ENCODE data around the gene MCTP2.

MCTP2 gene

GRCh38 chr15:94293411-94294402 lies 62.3 kb downstream of the MCTP2 start:
- no peaks in the 10 kb centered on the region for H3K27me3 ChIP-seq (ENCODE audit: control insufficient read depth in 5 of 5, insufficient read depth in 4 of 5, low read length in 5 of 5)
- H3K36me3 ChIP-seq (ENCODE audit: control insufficient read depth in 5 of 5, insufficient read depth in 5 of 5, low read length in 5 of 5), result no peaks in the 10 kb centered on the region
- no peak overlapping the region for H3K4me3 ChIP-seq (ENCODE audit: low read depth in 1 of 5, low read length in 5 of 5)
- peaks cover 0 to 3% (median 0%) of the 10 kb centered on the region in 5 donors for H3K9me3 ChIP-seq (ENCODE audit: control insufficient read depth in 5 of 5, low read length in 5 of 5)
- H3K4me1 ChIP-seq (ENCODE audit: control insufficient read depth in 5 of 5, insufficient read depth in 5 of 5, low read length in 5 of 5), result no peaks in the 10 kb centered on the region
- no peak overlapping the region for H3K9ac ChIP-seq (ENCODE audit: low read length in 5 of 5)
- H3K27ac ChIP-seq (ENCODE audit: low read depth, low read length), result no peak overlapping the region

- H3K9ac ChIP-seq (ENCODE audit: low read length in 5 of 5), result no peak overlapping the region
- H3K27me3 ChIP-seq (ENCODE audit: control insufficient read depth in 5 of 5, insufficient read depth in 4 of 5, low read length in 5 of 5), result no peaks in the 10 kb centered on the region
- H3K27ac ChIP-seq (ENCODE audit: low read depth, low read length), result no peak overlapping the region
- no peaks in the 10 kb centered on the region for H3K36me3 ChIP-seq (ENCODE audit: control insufficient read depth in 5 of 5, insufficient read depth in 5 of 5, low read length in 5 of 5)
- no peak overlapping the region for H3K4me3 ChIP-seq (ENCODE audit: low read depth in 1 of 5, low read length in 5 of 5)
- H3K4me1 ChIP-seq (ENCODE audit: control insufficient read depth in 5 of 5, insufficient read depth in 5 of 5, low read length in 5 of 5), result no peaks in the 10 kb centered on the region
- H3K9me3 ChIP-seq (ENCODE audit: control insufficient read depth in 5 of 5, low read length in 5 of 5), result peaks cover 0 to 3% (median 0%) of the 10 kb centered on the region in 5 donors
Measured at GRCh38 chr15:94294556-94294955, 63.2 kb downstream of the MCTP2 start.

GRCh38 chr15:94295275-94295674 lies 63.9 kb downstream of the MCTP2 start:
- no peak overlapping the region for H3K4me3 ChIP-seq (ENCODE audit: low read depth in 1 of 5, low read length in 5 of 5)
- no peaks in the 10 kb centered on the region for H3K4me1 ChIP-seq (ENCODE audit: control insufficient read depth in 5 of 5, insufficient read depth in 5 of 5, low read length in 5 of 5)
- H3K27me3 ChIP-seq (ENCODE audit: control insufficient read depth in 5 of 5, insufficient read depth in 4 of 5, low read length in 5 of 5), result no peaks in the 10 kb centered on the region
- H3K9me3 ChIP-seq (ENCODE audit: control insufficient read depth in 5 of 5, low read length in 5 of 5), result peaks cover 0 to 2% (median 0%) of the 10 kb centered on the region in 5 donors
- H3K9ac ChIP-seq (ENCODE audit: low read length in 5 of 5), result no peak overlapping the region
- no peak overlapping the region for H3K27ac ChIP-seq (ENCODE audit: low read depth, low read length)
- no peaks in the 10 kb centered on the region for H3K36me3 ChIP-seq (ENCODE audit: control insufficient read depth in 5 of 5, insufficient read depth in 5 of 5, low read length in 5 of 5)

- Histone ChIP-seq H3K27me3 (ENCODE audit: control insufficient read depth in 5 of 5, insufficient read depth in 4 of 5, low read length in 5 of 5) (no peaks in the 10 kb centered on the region), H3K9ac (ENCODE audit: low read length in 5 of 5) (no peak overlapping the region), H3K4me3 (ENCODE audit: low read depth in 1 of 5, low read length in 5 of 5) (no peak overlapping the region), H3K4me1 (ENCODE audit: control insufficient read depth in 5 of 5, insufficient read depth in 5 of 5, low read length in 5 of 5) (no peaks in the 10 kb centered on the region), H3K9me3 (ENCODE audit: control insufficient read depth in 5 of 5, low read length in 5 of 5) (no peaks in the 10 kb centered on the region), H3K36me3 (ENCODE audit: control insufficient read depth in 5 of 5, insufficient read depth in 5 of 5, low read length in 5 of 5) (no peaks in the 10 kb centered on the region), H3K27ac (ENCODE audit: low read depth, low read length) (no peak overlapping the region)
Measured at GRCh38 chr15:94296717-94297116, 65.4 kb downstream of the MCTP2 start.

GRCh38 chr15:94297558-94297957 lies 66.2 kb downstream of the MCTP2 start:
- Histone ChIP-seq H3K9ac (ENCODE audit: low read length in 5 of 5) (no peak overlapping the region), H3K4me1 (ENCODE audit: control insufficient read depth in 5 of 5, insufficient read depth in 5 of 5, low read length in 5 of 5) (no peaks in the 10 kb centered on the region), H3K9me3 (ENCODE audit: control insufficient read depth in 5 of 5, low read length in 5 of 5) (no peaks in the 10 kb centered on the region), H3K27ac (ENCODE audit: low read depth, low read length) (no peak overlapping the region), H3K36me3 (ENCODE audit: control insufficient read depth in 5 of 5, insufficient read depth in 5 of 5, low read length in 5 of 5) (no peaks in the 10 kb centered on the region), H3K27me3 (ENCODE audit: control insufficient read depth in 5 of 5, insufficient read depth in 4 of 5, low read length in 5 of 5) (no peaks in the 10 kb centered on the region), H3K4me3 (ENCODE audit: low read depth in 1 of 5, low read length in 5 of 5) (no peak overlapping the region)

- Histone ChIP-seq H3K4me3 (ENCODE audit: low read depth in 1 of 5, low read length in 5 of 5) (no peak overlapping the region), H3K27ac (ENCODE audit: low read depth, low read length) (no peak overlapping the region), H3K27me3 (ENCODE audit: control insufficient read depth in 5 of 5, insufficient read depth in 4 of 5, low read length in 5 of 5) (no peaks in the 10 kb centered on the region)
Measured at GRCh38 chr15:94298364-94298763, 67.0 kb downstream of the MCTP2 start.

GRCh38 chr15:94300612-94301011 lies 69.3 kb downstream of the MCTP2 start:
- Histone ChIP-seq H3K27ac (ENCODE audit: low read depth, low read length) (no peak overlapping the region), H3K9ac (ENCODE audit: low read length in 5 of 5) (no peak overlapping the region), H3K9me3 (ENCODE audit: control insufficient read depth in 5 of 5, low read length in 5 of 5) (no peaks in the 10 kb centered on the region), H3K27me3 (ENCODE audit: control insufficient read depth in 5 of 5, insufficient read depth in 4 of 5, low read length in 5 of 5) (no peaks in the 10 kb centered on the region), H3K4me1 (ENCODE audit: control insufficient read depth in 5 of 5, insufficient read depth in 5 of 5, low read length in 5 of 5) (no peaks in the 10 kb centered on the region), H3K4me3 (ENCODE audit: low read depth in 1 of 5, low read length in 5 of 5) (no peak overlapping the region), H3K36me3 (ENCODE audit: control insufficient read depth in 5 of 5, insufficient read depth in 5 of 5, low read length in 5 of 5) (no peaks in the 10 kb centered on the region)

More at GRCh38 chr15:94298364-94298763, 67.0 kb downstream of the MCTP2 start:
- H3K9me3 ChIP-seq (ENCODE audit: control insufficient read depth in 5 of 5, low read length in 5 of 5), result no peaks in the 10 kb centered on the region
- no peaks in the 10 kb centered on the region for H3K36me3 ChIP-seq (ENCODE audit: control insufficient read depth in 5 of 5, insufficient read depth in 5 of 5, low read length in 5 of 5)
- no peaks in the 10 kb centered on the region for H3K4me1 ChIP-seq (ENCODE audit: control insufficient read depth in 5 of 5, insufficient read depth in 5 of 5, low read length in 5 of 5)
- H3K9ac ChIP-seq (ENCODE audit: low read length in 5 of 5), result no peak overlapping the region

- H3K4me1 ChIP-seq (ENCODE audit: control insufficient read depth in 5 of 5, insufficient read depth in 5 of 5, low read length in 5 of 5), result no peaks in the 10 kb centered on the region
- H3K36me3 ChIP-seq (ENCODE audit: control insufficient read depth in 5 of 5, insufficient read depth in 5 of 5, low read length in 5 of 5), result no peaks in the 10 kb centered on the region
- H3K27ac ChIP-seq (ENCODE audit: low read depth, low read length), result no peak overlapping the region
- H3K4me3 ChIP-seq (ENCODE audit: low read depth in 1 of 5, low read length in 5 of 5), result no peak overlapping the region
- H3K9me3 ChIP-seq (ENCODE audit: control insufficient read depth in 5 of 5, low read length in 5 of 5), result no peaks in the 10 kb centered on the region
- H3K27me3 ChIP-seq (ENCODE audit: control insufficient read depth in 5 of 5, insufficient read depth in 4 of 5, low read length in 5 of 5), result no peaks in the 10 kb centered on the region
- H3K9ac ChIP-seq (ENCODE audit: low read length in 5 of 5), result no peak overlapping the region
Measured at GRCh38 chr15:94305133-94305532, 73.8 kb downstream of the MCTP2 start.

- Histone ChIP-seq H3K27me3 (ENCODE audit: control insufficient read depth in 5 of 5, insufficient read depth in 4 of 5, low read length in 5 of 5) (no peaks in the 10 kb centered on the region), H3K36me3 (ENCODE audit: control insufficient read depth in 5 of 5, insufficient read depth in 5 of 5, low read length in 5 of 5) (no peaks in the 10 kb centered on the region), H3K9me3 (ENCODE audit: control insufficient read depth in 5 of 5, low read length in 5 of 5) (no peaks in the 10 kb centered on the region), H3K9ac (ENCODE audit: low read length in 5 of 5) (no peak overlapping the region), H3K4me1 (ENCODE audit: control insufficient read depth in 5 of 5, insufficient read depth in 5 of 5, low read length in 5 of 5) (no peaks in the 10 kb centered on the region), H3K4me3 (ENCODE audit: low read depth in 1 of 5, low read length in 5 of 5) (no peak overlapping the region), H3K27ac (ENCODE audit: low read depth, low read length) (no peak overlapping the region)
Measured at GRCh38 chr15:94306700-94307650, 75.6 kb downstream of the MCTP2 start.

GRCh38 chr15:94312946-94313345 lies 81.6 kb downstream of the MCTP2 start:
- H3K4me1 ChIP-seq (ENCODE audit: control insufficient read depth in 5 of 5, insufficient read depth in 5 of 5, low read length in 5 of 5), result no peaks in the 10 kb centered on the region
- no peaks in the 10 kb centered on the region for H3K27me3 ChIP-seq (ENCODE audit: control insufficient read depth in 5 of 5, insufficient read depth in 4 of 5, low read length in 5 of 5)
- H3K36me3 ChIP-seq (ENCODE audit: control insufficient read depth in 5 of 5, insufficient read depth in 5 of 5, low read length in 5 of 5), result no peaks in the 10 kb centered on the region
- no peaks in the 10 kb centered on the region for H3K9me3 ChIP-seq (ENCODE audit: control insufficient read depth in 5 of 5, low read length in 5 of 5)
- H3K4me3 ChIP-seq (ENCODE audit: low read depth in 1 of 5, low read length in 5 of 5), result no peak overlapping the region
- no peak overlapping the region for H3K27ac ChIP-seq (ENCODE audit: low read depth, low read length)
- no peak overlapping the region for H3K9ac ChIP-seq (ENCODE audit: low read length in 5 of 5)
